HG02885 (cell line): Measurements from ENCODE around the gene UBE4A.
"Not testable (repeated sequence)": the region's sequence is repeated elsewhere in the genome, so short reads cannot be mapped to it uniquely, and the experiment has no call there.

Source experiments
- ATAC-seq: cut with Tn5 transposase; IDR thresholded peaks from one replicate; pipeline ENCODE4 v1.9.1; 2021; ENCODE audit warnings: mild to moderate bottlenecking; ENCODE audit not compliant: unreplicated experiment, poor library complexity

Gene UBE4A

GRCh38 chr11:118398791-118399559 lies 39.6 kb downstream of the UBE4A start:
- no peak for ATAC-seq

- peak; percentile 68 for ATAC-seq
These were observed 41.9 kb downstream of the UBE4A start, which contains the start of gene ATP5MG for GRCh38 chr11:118401151-118401879. Gene ATP5MG (plus strand): TSS chr11:118401606. CDS start chr11:118401666, 60 bp downstream.

DNA sequence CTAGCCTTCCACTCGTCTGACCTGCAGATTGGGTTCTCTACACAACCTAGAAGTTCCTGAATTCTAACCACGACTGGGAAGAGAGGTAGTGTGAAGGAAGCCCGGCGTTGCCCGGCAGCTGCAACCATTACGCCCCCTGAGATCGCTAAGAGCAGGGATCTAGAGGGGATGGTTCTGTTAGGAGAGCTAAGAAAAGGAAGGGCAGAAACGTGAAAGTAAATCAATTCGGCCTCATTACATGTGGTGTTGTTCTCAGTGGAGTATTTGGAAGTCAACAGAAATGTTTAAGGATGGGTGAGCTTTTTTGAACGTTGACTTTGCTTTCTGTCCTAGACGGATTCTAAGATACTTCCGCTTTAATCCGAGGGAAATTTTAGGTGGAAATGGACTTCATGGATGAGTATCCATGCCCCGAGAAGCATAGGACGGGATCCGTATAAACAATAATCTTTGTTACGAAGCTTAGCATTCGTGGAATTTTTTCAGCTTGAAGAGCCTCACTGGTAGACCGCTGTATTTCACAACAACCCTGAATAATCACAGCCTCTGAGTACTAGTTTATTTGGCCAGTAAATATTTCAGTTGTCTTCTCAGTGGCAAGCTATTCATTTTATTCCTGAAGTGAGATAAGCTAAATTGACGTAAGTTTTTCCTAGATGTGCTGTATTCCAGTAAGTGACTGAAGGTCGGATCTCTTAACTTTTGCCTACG lies 42.6 kb downstream of the UBE4A start:
- ATAC-seq: peak; percentile 26

GRCh38 chr11:118402594-118402993 lies 43.2 kb downstream of the UBE4A start:
- ATAC-seq: not testable (repeated sequence)

GRCh38 chr11:118406599-118407166 lies 47.3 kb downstream of the UBE4A start:
- ATAC-seq: no peak

DNA sequence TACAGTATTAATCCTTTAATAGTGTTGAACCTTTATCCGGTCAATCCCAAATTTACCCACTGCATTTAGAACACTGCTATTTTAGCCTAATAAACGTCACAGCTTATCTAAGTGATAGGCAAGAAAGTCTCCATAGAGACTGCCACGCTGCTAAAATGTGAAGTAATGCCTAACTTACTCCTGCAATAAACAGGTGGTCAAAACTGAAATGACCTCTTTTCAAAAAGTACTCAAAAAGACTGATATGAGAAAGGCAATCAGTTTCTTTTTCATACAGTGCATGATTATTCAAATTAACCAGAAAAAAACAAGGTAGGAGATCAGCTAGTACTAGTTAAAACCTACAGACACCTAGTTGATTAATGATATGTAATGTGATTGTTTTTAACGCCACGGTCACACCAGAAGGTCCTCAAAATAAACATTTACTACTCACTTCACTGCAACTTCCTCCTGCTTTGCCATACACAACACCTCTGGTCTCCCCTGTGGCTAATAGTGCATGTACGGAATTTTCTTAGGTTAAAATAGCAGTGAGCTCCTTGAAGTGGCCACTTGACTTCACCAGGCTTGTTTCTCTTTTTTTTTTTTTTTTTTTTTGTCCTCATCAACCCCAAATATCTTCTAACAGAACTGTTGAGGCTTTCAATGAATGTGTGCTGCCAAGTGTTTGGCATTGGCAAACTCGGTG lies 50.8 kb downstream of the UBE4A start:
- no peak for ATAC-seq

DNA sequence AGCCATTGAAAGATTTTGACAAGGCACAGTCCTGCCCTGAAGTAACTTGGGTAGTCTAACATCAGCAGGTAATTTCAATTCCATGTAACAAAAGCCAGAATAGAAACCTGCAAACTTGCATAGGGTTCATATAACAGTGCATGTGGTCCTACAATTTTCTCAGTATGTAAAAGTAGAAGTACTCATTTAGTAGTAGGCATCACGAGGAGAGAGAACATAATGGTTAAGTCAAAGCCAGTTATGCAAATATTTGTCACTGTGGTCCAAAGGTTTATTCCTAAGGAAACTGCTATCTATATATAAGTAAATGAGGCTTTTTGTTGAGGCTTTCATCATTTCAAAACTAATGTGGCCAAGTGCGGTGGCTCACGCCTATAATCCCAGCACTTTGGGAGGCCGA lies 52.1 kb downstream of the UBE4A start:
- ATAC-seq: no peak

GRCh38 chr11:118412921-118413320 lies 53.5 kb downstream of the UBE4A start:
- ATAC-seq: no peak

DNA sequence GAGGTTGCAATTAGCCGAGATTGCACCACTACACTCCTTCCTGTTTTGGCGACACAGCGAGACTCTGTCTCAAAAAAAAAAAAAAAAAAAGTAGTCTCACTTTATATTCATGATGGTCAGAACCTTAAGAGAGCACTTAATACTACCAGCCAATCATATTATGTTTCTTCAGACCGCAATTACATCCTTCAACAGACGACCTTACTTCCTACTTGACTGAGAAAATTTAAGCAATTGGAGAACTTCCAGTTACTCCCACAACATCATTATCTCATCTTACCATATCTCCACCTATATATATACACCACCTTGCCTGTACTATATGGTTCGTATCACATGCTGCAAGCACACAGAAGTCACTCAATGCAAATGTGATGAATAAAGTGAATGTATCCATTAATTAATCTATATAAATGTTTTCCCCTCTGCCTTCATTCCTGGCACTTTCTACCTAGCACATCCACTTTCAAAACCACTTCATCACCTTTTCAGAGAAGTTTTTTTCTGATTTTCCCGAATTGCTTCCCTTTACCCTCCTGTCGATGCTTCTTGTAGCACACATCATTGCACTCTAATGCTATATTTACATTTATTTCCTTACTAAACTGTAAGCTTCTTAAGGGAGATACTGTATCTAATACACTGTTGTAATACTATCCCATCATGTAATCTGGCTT lies 55.8 kb downstream of the UBE4A start:
- ATAC-seq: no peak

- ATAC-seq: no peak
These were observed 56.3 kb downstream of the UBE4A start for GRCh38 chr11:118415739-118416068.

- ATAC-seq: not testable (repeated sequence)
These were observed 57.5 kb downstream of the UBE4A start for GRCh38 chr11:118416900-118417299.

- ATAC-seq: no peak
These were observed 58.4 kb downstream of the UBE4A start for GRCh38 chr11:118417801-118418200.

GRCh38 chr11:118418766-118419165 lies 59.4 kb downstream of the UBE4A start:
- ATAC-seq: no peak

DNA sequence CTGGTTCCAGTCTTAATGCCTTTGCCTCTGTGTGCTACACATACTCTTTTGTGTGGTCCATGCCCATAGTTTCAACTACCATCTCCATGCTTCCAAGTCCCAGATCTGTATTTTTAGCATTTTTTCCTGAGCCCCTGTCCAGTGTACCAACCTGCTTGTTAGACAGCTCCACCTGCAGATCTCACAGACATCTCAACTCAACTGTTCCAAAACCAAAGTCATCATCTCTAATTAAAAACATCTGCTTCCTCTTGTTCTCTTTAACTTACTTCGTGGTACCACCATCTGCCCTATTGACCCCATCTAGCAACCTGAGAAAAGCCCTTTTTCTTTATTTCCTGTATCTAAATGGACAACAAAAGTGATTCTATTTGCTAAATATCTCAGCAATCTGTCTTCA lies 68.3 kb downstream of the UBE4A start:
- ATAC-seq: no peak

DNA sequence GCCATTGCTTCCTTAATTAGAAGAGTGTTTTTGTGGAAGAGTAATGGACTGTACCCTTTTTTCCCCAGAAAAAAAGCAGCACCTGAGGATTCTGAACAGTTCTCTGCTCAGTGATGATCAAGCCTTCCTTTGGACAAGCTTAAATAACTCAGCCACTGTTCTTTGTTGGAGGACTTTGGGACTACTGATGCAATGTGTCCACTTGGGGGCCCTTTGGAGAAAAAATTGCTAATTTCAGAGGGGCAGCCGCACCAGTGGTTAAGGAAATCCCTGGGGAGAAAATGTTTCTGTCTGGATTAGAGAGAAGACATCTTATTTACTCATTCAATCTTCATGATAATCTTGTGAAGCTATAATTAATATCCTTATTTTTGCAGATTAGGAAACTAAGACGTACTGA lies 71.6 kb downstream of the UBE4A start:
- ATAC-seq: no peak

- no peak for ATAC-seq
These were observed 74.7 kb downstream of the UBE4A start for GRCh38 chr11:118434123-118434552.

DNA sequence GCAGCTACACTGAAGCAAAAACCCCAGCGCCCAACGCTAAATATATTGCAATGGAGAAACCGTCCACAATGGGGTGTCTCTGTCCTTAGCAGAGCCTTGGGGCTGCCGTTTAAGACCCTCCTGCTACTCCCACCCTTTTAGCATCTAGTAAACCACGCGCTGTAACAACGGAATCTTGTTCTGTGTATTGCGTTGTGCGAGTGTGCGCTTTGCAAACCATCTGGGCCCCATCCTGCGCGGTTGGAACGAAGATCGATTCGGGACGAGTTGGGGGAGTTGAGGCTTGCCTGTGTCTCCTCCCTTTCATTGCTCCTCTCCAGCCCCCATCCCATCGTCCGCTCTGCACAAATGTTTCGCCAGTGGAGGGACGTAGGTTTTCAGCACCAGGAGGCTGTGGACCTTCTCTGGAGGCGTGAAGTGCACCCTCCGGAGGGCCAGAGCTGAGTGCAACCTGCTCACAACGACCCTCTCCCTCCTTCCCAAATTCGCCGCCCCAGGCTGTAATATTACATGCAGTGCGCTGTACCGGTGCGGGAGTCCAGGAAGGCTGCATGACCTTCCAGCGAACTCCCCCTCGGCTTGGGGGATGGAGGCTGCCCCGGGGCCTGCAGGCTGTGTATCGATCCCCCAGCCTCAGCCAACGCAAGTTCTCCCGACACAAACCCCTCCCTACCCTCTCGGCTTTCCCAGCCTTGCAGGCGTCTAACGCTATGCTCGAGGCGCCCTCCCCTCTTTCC lies 75.3 kb downstream of the UBE4A start:
- no peak for ATAC-seq

- peak; percentile 25 for ATAC-seq
These were observed 76.0 kb downstream of the UBE4A start for GRCh38 chr11:118435290-118435892.
